IMR-90 (cell line): ENCODE measurements around the gene AHI1. TPM values are rescaled to one million over a fixed set of nuclear protein-coding genes. Genes with fewer than 3 reads are reported as not detected.

Source experiments
- ATAC-seq: fragments of 200-7000 bp; cut with Tn5 transposase; 2 replicates; pipeline ENCODE4 v1.9.1; 2020; ENCODE audit warnings: low read depth, mild to moderate bottlenecking, moderate library complexity
- BruUV-seq: library from RNA; stranded (reverse); fragments of 400-500 nt; replicated peaks from 2 replicates; lab custom pipeline; 2021; lab: Mats Ljungman, UMichigan
- CTCF ChIA-PET: fragments of 300-600 bp; formaldehyde crosslinking; extraction: SDS; loops from one replicate; lab custom pipeline; 2021; ENCODE audit warnings: antibody characterized with exemption; lab: Yijun Ruan, JAX
- POLR2A ChIA-PET: fragments of 300-600 bp; sonication (Branson Sonifier 250); formaldehyde crosslinking; loops from one replicate; lab custom pipeline; 2022; ENCODE audit warnings: antibody characterized with exemption; ENCODE audit not compliant: unreplicated experiment; lab: Charles Lee
- DNase-seq: peaks from one replicate; pipeline ENCODE4 v3.0.0; 2013
- H2AFZ ChIP-seq: replicated peaks from 2 replicates; pipeline ENCODE3; 2013; ENCODE audit warnings: low read length, mild to moderate bottlenecking; ENCODE audit not compliant: poor library complexity
- H2AK5ac ChIP-seq: 2 replicates; pipeline ENCODE4 v1.6.1; 2013; ENCODE audit warnings: low read depth, low read length, inconsistent platforms
- H2AK9ac ChIP-seq: replicated peaks from 2 replicates; pipeline ENCODE3; 2013; ENCODE audit warnings: mild to moderate bottlenecking, low read depth, low read length, moderate library complexity; ENCODE audit not compliant: poor library complexity
- H2BK120ac ChIP-seq: 2 replicates; pipeline ENCODE4 v1.6.1; 2013; ENCODE audit warnings: low read depth, low read length, inconsistent platforms
- H2BK15ac ChIP-seq: 3 replicates; pipeline ENCODE4 v1.6.1; 2013; ENCODE audit warnings: low read depth, low read length, inconsistent platforms
- H2BK20ac ChIP-seq: 2 replicates; pipeline ENCODE4 v1.6.1; 2013; ENCODE audit warnings: low read depth, mild to moderate bottlenecking, inconsistent platforms, low read length, moderate library complexity
- H2BK5ac ChIP-seq: 2 replicates; pipeline ENCODE4 v1.6.1; 2013; ENCODE audit warnings: mild to moderate bottlenecking, low read depth, low read length, inconsistent platforms; ENCODE audit not compliant: poor library complexity, severe bottlenecking
- H3K14ac ChIP-seq: replicated peaks from 2 replicates; pipeline ENCODE4 v1.6.1; 2013; ENCODE audit warnings: low read depth, low read length, inconsistent platforms
- H3K18ac ChIP-seq: 2 replicates; pipeline ENCODE4 v1.6.1; 2013; ENCODE audit warnings: low read depth, low read length, control low read depth
- H3K23ac ChIP-seq: 2 replicates; pipeline ENCODE4 v1.6.1; 2013; ENCODE audit warnings: low read depth, low read length, inconsistent platforms
- H3K27ac ChIP-seq: 2 replicates; pipeline ENCODE4 v1.5.1; 2013; ENCODE audit warnings: mild to moderate bottlenecking, control low read depth, low read length; ENCODE audit not compliant: insufficient read depth
- H3K27me3 ChIP-seq: 2 replicates; pipeline ENCODE4 v1.6.1; 2013; ENCODE audit warnings: low read length; ENCODE audit not compliant: control insufficient read depth, insufficient read depth
- H3K36me3 ChIP-seq: 2 replicates; pipeline ENCODE4 v1.6.1; 2013; ENCODE audit warnings: low read length, mixed read lengths; ENCODE audit not compliant: control insufficient read depth, insufficient read depth
- H3K4ac ChIP-seq: 2 replicates; pipeline ENCODE4 v1.6.1; 2013; ENCODE audit warnings: low read depth, low read length, inconsistent platforms
- H3K4me1 ChIP-seq: 2 replicates; pipeline ENCODE4 v1.6.1; 2013; ENCODE audit warnings: low read length, mixed read lengths; ENCODE audit not compliant: control insufficient read depth, insufficient read depth
- H3K4me2 ChIP-seq: 2 replicates; pipeline ENCODE4 v1.6.1; 2013; ENCODE audit warnings: low read depth, mild to moderate bottlenecking, control low read depth, low read length, moderate library complexity
- H3K4me3 ChIP-seq: 2 replicates; pipeline ENCODE4 v1.5.1; 2013; ENCODE audit warnings: low read depth, mild to moderate bottlenecking, control low read depth, low read length, moderate library complexity; ENCODE audit not compliant: insufficient read depth
- H3K56ac ChIP-seq: 2 replicates; pipeline ENCODE4 v1.6.1; 2013; ENCODE audit warnings: low read length, inconsistent platforms; ENCODE audit not compliant: insufficient read depth; ENCODE audit errors: extremely low read depth
- H3K79me1 ChIP-seq, 2 experiments: 2 replicates each; pipeline ENCODE4 v1.6.1; 2013; ENCODE audit warnings: low read length in 2 of 2, inconsistent platforms in 1 of 2, low read depth in 1 of 2
- H3K9ac ChIP-seq: 2 replicates; pipeline ENCODE4 v1.6.1; 2013; ENCODE audit warnings: low read depth, low read length, control low read depth
- H3K9me1 ChIP-seq: 2 replicates; pipeline ENCODE4 v1.6.1; 2013; ENCODE audit warnings: low read length, inconsistent platforms; ENCODE audit not compliant: insufficient read depth
- H3K9me3 ChIP-seq: 2 replicates; pipeline ENCODE4 v1.6.1; 2013; ENCODE audit warnings: low read length; ENCODE audit not compliant: control insufficient read depth, insufficient read depth
- H4K20me1 ChIP-seq: 2 replicates; pipeline ENCODE4 v1.6.1; 2013; ENCODE audit warnings: low read length, inconsistent platforms; ENCODE audit not compliant: insufficient read depth
- H4K5ac ChIP-seq: 2 replicates; pipeline ENCODE4 v1.6.1; 2013; ENCODE audit warnings: mild to moderate bottlenecking, low read depth, low read length, control low read depth
- H4K8ac ChIP-seq, 2 experiments: 2 replicates each; pipeline ENCODE4 v1.6.1; 2013; ENCODE audit warnings: low read depth in 2 of 2, low read length in 2 of 2, control low read depth in 1 of 2, inconsistent platforms in 1 of 2
- H4K91ac ChIP-seq: 2 replicates; pipeline ENCODE4 v1.6.1; 2013; ENCODE audit warnings: low read depth, low read length, inconsistent platforms; ENCODE audit not compliant: insufficient read depth
- BHLHE40 ChIP-seq: fragments of 150-350 bp; IDR thresholded peaks from 2 replicates; pipeline ENCODE4 v1.6.1; 2016; ENCODE audit warnings: mild to moderate bottlenecking, low read depth, low read length
- CEBPB ChIP-seq: IDR thresholded peaks from 2 replicates; pipeline ENCODE4 v1.6.1; 2012; ENCODE audit warnings: low read depth, low read length, improper control_type of control experiment
- CHD1 ChIP-seq: IDR thresholded peaks from 2 replicates; pipeline ENCODE4 v1.6.1; 2012; ENCODE audit warnings: low read depth, low read length, improper control_type of control experiment
- CTCF ChIP-seq: conservative IDR thresholded peaks from 2 replicates; pipeline ENCODE4 v1.5.1; 2012; ENCODE audit warnings: mild to moderate bottlenecking, low read depth, low read length, improper control_type of control experiment
- ELK1 ChIP-seq: fragments of 150-350 bp; IDR thresholded peaks from 2 replicates; pipeline ENCODE4 v1.6.1; 2016; ENCODE audit warnings: low read depth, mild to moderate bottlenecking, low read length, moderate library complexity, borderline replicate concordance
- FOS ChIP-seq: fragments of 150-350 bp; IDR thresholded peaks from 2 replicates; pipeline ENCODE4 v1.6.1; 2016; ENCODE audit warnings: low read depth, low read length
- MAFK ChIP-seq: IDR thresholded peaks from 2 replicates; pipeline ENCODE4 v1.6.1; 2012; ENCODE audit warnings: low read depth, low read length, improper control_type of control experiment
- MAZ ChIP-seq: IDR thresholded peaks from 2 replicates; pipeline ENCODE4 v1.6.1; 2012; ENCODE audit warnings: low read depth, mild to moderate bottlenecking, low read length, improper control_type of control experiment, moderate library complexity, borderline replicate concordance
- MXI1 ChIP-seq: IDR thresholded peaks from 2 replicates; pipeline ENCODE4 v1.6.1; 2012; ENCODE audit warnings: low read depth, mild to moderate bottlenecking, low read length, moderate library complexity, borderline replicate concordance
- NFE2L2 ChIP-seq: fragments of 150-350 bp; IDR thresholded peaks from 2 replicates; pipeline ENCODE4 v1.6.1; 2016; ENCODE audit warnings: low read depth, mild to moderate bottlenecking, low read length
- POLR2A ChIP-seq: IDR thresholded peaks from 2 replicates; pipeline ENCODE4 v1.6.1; 2012; ENCODE audit warnings: mild to moderate bottlenecking, low read depth, low read length
- RAD21 ChIP-seq: IDR thresholded peaks from 2 replicates; pipeline ENCODE4 v1.6.1; 2012; ENCODE audit warnings: low read length, improper control_type of control experiment
- RCOR1 ChIP-seq: IDR thresholded peaks from 2 replicates; pipeline ENCODE4 v1.6.1; 2012; ENCODE audit warnings: mild to moderate bottlenecking, low read length, improper control_type of control experiment; ENCODE audit not compliant: insufficient replicate concordance
- RFX5 ChIP-seq: IDR thresholded peaks from 2 replicates; pipeline ENCODE4 v1.8.0; 2012; ENCODE audit warnings: low read depth, mild to moderate bottlenecking, low read length, moderate library complexity
- SMC3 ChIP-seq: fragments of 150-350 bp; IDR thresholded peaks from 2 replicates; pipeline ENCODE4 v1.6.1; 2016; ENCODE audit warnings: low read depth, mild to moderate bottlenecking, antibody characterized with exemption, low read length, moderate library complexity
- USF2 ChIP-seq: fragments of 150-350 bp; IDR thresholded peaks from 2 replicates; pipeline ENCODE4 v1.6.1; 2017; ENCODE audit warnings: mild to moderate bottlenecking, antibody characterized with exemption, low read length, low read depth
- WGBS, 2 experiments: methylation state at CpG; one replicate each; pipeline versions ENCODE4 v1.1.5 to v1.1.7; 2013; ENCODE audit warnings: missing lambda C conversion rate in 2 of 2; ENCODE audit not compliant: insufficient read length in 1 of 2; ENCODE audit errors: extremely low coverage in 2 of 2; 5-methylcytosine and 5-hydroxymethylcytosine counted together
- dilution Hi-C: fragments of 300-500 bp; cut with HindIII; formaldehyde crosslinking; loops from one replicate; pipeline ENCODE4 v1.14.3; 2018; ENCODE audit warnings: low sequenced_read_pairs; ENCODE audit not compliant: unreplicated experiment
- in situ Hi-C: fragments of 300-500 bp; cut with MboI; formaldehyde crosslinking; loops from 3 replicates; pipeline ENCODE4 v1.14.3; 2019; ENCODE audit warnings: low sequenced_read_pairs, inconsistent platforms, mixed read lengths
- intact Hi-C: fragments of 100-400 bp; cut with micrococcal nuclease; formaldehyde crosslinking; loops from 2 replicates; pipeline ENCODE4 v1.10.0; 2022
- polyA plus RNA-seq, 3 experiments: library from polyadenylated mRNA; depleted of rRNA; stranded (reverse); fragments of >200 nt; gene quantifications; 2 replicates each; pipeline ENCODE4 v1.2.3, GENCODE V29; 2012; ENCODE audit warnings: low replicate concordance in 1 of 3
- total RNA-seq: library from RNA; depleted of rRNA; stranded (reverse); fragments of >200 nt; gene quantifications from 2 replicates; pipeline ENCODE4 v1.2.3, GENCODE V29; 2012

Gene AHI1
- total and polyA plus RNA-seq, 2 of the 4 experiments (the other 2 are of a cell fraction) = 9.5 to 19.4 TPM

GRCh38 chr6:135385299-135385698 is 112.2 kb downstream of the AHI1 start:
- Histone ChIP-seq H3K36me3 (peaks cover 2% of the 10 kb centered on the region; the same call in 1 of the 2 replicates), H2AFZ (no peak overlapping the region), H3K14ac (no peak overlapping the region), H4K8ac (no peak overlapping the region), H3K9me1 (no peaks in the 10 kb centered on the region), H2BK5ac (no peak overlapping the region), H4K91ac (no peak overlapping the region), H4K5ac (no peak overlapping the region), H3K79me1 (no peaks in the 10 kb centered on the region), H2BK15ac (no peak overlapping the region), H3K18ac (no peak overlapping the region), H4K20me1 (no peaks in the 10 kb centered on the region), H3K27me3 (no peaks in the 10 kb centered on the region), H3K9ac (no peak overlapping the region), H3K4me3 (no peak overlapping the region), H3K9me3 (no peaks in the 10 kb centered on the region), H2BK20ac (no peak overlapping the region), H3K27ac (no peak overlapping the region), H3K4ac (no peak overlapping the region), H2BK120ac (no peak overlapping the region), H3K4me2 (no peak overlapping the region), H3K23ac (no peak overlapping the region), H2AK5ac (no peak overlapping the region), H3K56ac (no peak overlapping the region), H2AK9ac (no peak overlapping the region), H3K4me1 (no peaks in the 10 kb centered on the region)
- TF ChIP-seq MXI1 (no peak), POLR2A (no peak), RFX5 (no peak), NFE2L2 (no peak), MAFK (no peak), CEBPB (no peak), BHLHE40 (no peak), RCOR1 (no peak), CTCF (no peak), CHD1 (no peak), USF2 (no peak), SMC3 (no peak), ELK1 (no peak), MAZ (no peak), RAD21 (no peak), FOS (no peak)
- POLR2A ChIA-PET = no interaction called here
- ATAC-seq (no peak), DNase-seq (no peak)
- intact Hi-C loops (no loop called here), dilution Hi-C loops (no loop called here), in situ Hi-C loops (no loop called here)
- BruUV-seq = no TSS peak
- CTCF ChIA-PET = interaction anchor here (0.7 kb wide), 1 partner anchor 1224 kb away, joined by 3 read pairs; no protein-coding TSS in a partner anchor
- WGBS, 2 experiments = 100% methylated on average over 2 of the region's 2 CpGs; no CpG with 5 or more reads in 1 of the 2 experiments
